NCI-H2107 (cell line): Measurements from ENCODE around the gene UBE2C.
"Not testable (repeated sequence)": the region's sequence is repeated elsewhere in the genome, so short reads cannot be mapped to it uniquely, and the experiment has no call there.

Experiments
- DNase-seq: peaks from one replicate; lab custom pipeline; 2025; lab: John Stamatoyannopoulos, UW

UBE2C gene

GRCh38 chr20:45797955-45798354 lies 14.5 kb upstream of the UBE2C start:
- not testable (repeated sequence) for DNase-seq

- DNase-seq = peak; percentile 22
Observed at GRCh38 chr20:45798935-45799642, 13.4 kb upstream of the UBE2C start.

GRCh38 chr20:45801851-45802250 lies 10.6 kb upstream of the UBE2C start:
- no peak for DNase-seq

DNA sequence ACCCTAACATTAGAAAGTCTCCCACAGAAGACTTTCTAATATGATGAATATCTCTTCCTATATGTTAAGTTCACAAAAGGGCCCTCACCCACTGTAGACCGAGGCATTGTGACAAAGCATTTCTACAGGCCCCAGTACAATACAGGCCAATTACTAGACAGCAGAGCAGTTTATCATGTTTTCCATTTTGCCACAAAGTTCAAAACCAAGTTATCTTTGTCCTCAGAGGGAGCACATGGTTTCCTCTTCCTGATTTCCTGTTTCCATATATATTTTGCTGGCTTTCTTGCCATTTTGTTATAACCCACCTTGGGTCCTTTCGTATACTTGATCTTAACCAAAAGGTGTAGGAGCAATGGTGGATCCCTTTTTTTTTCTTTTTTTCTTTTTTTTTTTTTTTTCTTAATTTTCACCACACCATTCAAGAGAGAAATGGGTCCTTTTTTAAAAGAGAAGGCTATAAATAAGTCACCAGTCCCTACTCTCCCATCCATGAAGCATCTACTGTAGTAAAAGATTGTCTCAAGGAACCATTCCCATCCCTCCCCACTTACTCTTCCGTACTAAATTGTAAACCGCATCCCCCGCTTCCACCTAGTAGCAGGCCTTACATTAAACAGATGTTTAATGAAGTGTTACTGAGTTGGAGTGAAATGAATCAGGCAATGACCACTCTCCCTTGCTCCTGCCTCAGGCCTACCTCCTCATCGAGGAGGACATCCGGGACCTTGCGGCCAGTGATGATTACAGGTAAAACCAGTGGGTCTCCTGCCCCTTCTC lies 2.1 kb upstream of the UBE2C start:
- DNase-seq = no peak

DNA sequence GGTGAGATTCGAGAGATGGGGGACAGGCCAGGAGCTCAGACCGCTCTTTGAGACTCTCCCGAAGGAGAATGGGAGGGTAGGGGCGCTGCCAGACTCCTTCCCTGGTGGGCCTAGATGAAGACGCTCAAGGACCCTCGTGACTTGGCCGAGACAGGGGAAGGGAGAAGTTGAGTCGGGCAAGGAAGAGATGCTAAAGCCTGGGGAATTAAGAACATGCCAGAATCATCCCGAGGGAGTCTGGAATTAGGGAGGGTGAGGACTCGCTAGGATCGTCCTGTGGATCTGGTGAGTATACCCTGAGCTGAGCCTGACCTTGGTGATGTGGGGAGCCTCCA lies 529 bp downstream of the UBE2C start:
- DNase-seq = no peak

DNA sequence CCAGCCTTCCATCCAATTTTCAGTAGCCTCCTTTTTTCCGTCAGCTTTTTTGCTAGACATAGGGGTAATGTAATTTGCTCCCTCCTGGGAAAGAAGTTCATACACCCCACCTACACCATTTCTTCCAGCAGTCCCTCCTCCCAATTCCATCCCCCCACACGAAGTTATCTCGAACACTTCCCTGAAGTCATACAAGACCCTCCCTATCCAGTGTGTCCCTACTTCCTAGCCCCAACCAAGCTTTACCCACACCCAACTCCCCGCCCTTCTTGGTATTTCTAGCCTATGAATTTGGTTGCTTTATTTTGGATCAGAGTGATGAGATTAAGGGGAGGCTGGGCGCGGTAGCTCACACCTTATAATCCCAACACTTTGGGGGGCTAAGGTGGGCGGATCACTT lies 1.0 kb downstream of the UBE2C start:
- no peak for DNase-seq

GRCh38 chr20:45814314-45814713 lies 1.9 kb downstream of the UBE2C start:
- DNase-seq = no peak

DNA sequence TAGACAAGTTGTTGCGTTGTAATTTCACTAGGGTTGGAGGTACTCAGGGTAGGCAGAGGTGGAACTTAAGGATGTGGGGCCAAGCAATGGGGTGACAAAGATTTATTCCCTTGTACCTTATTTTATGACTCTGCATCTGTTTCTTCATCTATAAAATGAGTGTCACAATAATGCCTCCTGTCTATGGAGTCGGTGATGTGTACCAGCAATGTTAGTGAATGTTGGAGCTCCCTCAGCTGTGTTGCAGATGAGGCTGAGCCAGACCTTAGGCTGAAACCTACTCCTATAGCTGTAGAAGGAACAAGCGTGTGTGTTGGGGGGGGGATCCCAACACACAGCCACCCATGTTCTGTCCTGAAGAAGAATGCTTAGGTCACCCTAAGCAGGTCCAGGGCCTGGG lies 4.5 kb downstream of the UBE2C start:
- no peak for DNase-seq

DNA sequence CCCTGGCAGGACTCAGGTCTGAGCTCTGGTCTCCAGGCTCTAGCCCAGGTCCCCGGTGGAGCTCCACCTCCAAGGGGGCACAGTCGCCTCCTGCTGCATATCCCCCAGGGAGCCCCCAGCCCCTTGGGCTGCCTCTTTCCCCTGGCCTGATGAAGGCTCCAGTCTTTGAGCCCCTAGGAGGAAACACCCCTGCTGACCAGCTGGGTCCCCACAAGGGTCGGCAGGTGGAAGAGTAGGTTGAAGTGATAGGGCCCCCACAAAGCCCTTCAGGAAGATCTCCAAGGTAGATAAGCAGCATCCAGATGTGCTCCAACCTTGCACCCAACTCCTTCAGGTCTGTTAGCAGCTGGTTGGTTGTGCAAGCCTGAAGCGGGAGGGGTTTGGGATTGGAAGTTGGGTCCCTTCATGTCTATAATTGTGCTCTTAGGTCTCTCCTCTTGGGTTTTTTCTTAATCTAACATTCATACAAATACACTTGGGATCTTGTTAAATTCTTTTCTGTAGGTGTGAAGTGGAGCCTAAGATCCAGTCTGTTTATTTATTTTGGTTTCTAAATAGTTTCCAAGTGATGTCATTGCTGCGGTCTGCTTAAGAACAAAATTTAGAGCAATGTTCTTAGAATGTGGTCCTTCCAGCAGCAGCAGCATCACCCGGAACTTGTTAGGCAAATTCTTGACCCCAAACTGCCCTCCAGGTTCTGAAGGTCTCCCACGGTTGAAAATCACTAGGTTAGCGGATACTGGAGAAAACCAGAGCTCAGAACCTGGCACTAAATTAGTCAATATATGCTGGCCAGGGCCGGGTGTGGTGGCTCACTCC lies 5.1 kb downstream of the UBE2C start:
- DNase-seq = no peak

- DNase-seq = no peak
Observed at GRCh38 chr20:45818239-45818638, 5.8 kb downstream of the UBE2C start.

DNA sequence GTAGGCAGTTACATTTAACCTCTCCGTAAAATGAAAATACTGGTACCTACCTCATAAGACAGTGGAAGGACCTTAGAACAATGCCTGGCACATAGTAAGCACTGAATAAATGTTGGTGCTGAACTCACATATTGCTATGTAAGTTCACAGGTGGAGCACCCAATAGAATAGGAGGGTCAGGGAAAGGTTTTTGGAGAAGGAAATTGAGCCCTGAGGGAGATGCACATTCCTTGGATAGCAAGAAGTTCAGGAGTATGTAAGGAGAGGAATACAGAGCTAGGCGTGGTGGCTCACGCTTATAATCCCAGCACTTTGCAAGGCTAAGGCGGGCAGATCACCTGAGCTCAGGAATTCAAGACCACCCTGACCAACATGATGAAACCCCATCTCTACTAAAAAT lies 7.0 kb downstream of the UBE2C start:
- DNase-seq = no peak

GRCh38 chr20:45821947-45822346 lies 9.5 kb downstream of the UBE2C start:
- no peak for DNase-seq

GRCh38 chr20:45822857-45823256 lies 10.4 kb downstream of the UBE2C start:
- no peak for DNase-seq

DNA sequence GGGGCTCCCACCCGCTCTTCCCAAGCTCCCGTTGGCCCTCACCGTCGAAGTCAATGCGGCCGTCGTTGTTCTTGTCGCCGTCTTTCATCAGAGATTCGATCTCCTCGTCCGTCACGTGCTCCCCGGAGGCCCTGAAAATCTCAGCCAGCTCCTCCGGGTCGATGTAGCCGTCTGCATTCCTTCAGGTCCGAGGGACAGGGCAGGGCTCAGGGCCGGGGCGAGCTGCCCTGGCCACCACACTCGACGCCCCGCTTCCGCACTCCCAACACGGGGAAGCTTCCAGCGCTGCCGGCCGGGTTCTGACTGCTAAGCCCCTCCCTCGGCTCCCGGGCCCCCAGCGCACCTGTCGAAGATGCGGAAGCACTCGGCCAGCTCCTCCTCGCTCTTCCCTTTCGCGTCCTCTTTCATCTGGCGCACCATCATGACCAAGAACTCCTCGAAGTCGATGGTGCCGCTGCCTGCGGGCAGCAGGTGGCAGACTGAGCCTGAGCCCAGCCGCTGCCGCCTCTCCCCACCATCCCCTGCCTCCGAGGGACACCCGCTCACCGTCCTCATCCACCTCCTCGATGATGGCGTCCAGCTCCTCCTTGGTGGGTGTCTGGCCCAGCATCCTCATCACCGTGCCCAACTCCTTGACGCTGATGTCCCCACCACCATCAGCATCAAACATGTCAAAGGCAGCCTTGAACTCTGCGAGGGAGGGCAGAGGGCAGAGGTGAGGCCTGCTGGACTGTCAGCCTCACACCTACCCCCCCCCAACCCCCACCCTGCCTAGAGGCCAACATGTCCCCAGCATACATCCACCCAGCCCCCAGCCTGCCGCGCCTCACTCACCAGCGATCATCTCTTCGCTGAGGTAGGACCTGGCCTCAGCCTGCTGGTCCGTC lies 11.7 kb downstream of the UBE2C start:
- DNase-seq = no peak

DNA sequence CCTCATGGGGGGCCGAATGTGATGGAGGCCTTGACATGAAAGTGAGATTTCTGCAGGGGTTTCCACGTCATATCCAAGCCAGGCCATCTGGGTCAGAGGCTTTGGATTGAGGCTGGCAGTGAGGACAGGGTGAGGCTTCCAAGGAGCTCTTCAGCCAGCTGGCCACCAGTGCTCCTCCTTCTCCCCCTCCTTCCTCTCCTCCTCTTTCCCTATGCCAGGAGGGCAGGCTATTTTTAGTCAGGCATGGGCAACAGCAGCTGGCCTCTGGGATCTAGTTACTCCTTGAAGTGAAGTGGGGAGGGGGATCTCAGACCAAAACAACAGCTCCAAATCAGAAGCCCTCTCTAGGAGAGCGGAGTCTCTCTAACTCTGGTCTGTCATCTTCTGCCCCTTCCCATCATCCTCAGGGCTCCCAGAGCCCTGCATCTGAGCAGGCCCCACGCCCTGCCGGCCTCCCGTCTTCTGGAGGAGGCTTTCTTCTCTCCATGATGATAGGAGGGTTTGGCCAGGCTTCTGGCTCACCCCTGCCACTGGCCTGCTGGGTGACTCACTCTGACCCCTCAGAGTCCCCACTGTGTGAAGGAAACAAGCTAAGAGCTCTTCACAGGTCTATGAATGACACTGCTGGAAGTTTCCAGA lies 14.1 kb downstream of the UBE2C start:
- DNase-seq = no peak

DNA sequence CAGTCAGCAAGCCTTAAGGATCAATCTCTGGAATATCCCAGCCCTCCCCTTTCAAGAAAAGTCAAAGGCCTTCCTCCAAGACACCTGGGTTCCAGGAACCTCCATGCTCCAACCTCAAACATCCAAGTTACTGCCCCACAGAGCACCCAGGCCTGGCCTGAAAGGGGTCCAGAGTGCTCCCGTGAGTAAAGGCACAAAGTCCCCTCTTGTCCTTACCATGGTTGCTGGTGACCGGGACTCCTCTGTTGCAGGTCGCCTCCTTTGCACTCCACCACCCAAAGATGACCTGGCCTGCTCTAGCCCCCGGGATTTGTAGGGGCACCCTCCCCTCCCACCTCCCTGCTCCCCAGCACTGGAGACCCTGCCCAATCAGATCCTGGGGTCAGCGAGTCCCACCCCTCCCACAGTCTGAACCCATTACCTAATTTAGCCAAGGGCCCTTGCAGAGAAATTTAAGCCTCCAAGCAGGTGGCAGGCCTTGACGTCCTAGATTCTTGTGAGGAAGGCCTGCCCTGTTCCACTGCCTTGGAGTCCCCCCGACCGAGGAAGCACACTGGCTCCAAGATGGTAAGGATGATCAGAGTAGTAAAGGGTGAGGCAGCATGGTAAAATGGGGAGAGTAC lies 14.7 kb downstream of the UBE2C start, which contains the start of gene TNNC2:
Gene TNNC2, minus strand, starts transcription at position 283 of the 623 bp plus-strand sequence. Its CDS starts 64 bp downstream, at position 219.
- DNase-seq = no peak

GRCh38 chr20:45827712-45828111 lies 15.3 kb downstream of the UBE2C start:
- no peak for DNase-seq

- no peak for DNase-seq
Observed at GRCh38 chr20:45828589-45828988, 16.1 kb downstream of the UBE2C start.

- not testable (repeated sequence) for DNase-seq
Observed at GRCh38 chr20:45829673-45830106, 17.2 kb downstream of the UBE2C start.

DNA sequence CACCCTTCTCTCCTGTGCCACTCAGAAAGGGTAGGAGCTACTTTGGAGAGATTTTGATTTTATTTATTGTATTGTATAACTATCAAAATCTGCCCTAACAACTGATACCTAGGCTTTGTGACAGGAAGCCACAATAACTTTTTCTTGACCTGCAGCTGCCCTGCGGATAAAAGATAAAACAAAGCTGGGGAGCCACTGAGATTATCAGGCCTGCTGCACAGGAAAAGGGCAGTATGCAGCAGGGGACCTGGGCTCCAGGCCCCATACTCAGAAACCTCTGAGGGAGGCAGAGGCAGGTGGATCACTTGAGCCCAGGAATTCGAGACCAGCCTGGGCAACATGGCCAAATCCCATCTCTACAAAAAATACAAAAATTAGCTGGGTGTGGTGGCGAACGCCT lies 20.2 kb downstream of the UBE2C start:
- DNase-seq = no peak
